ACHN (cell line): Measurements from ENCODE around the gene LTBP1.

Experiments used
- DNase-seq: peaks from one replicate; pipeline ENCODE4 v3.0.0-alpha.2; 2015
- in situ Hi-C: cut with HindIII; loops from 2 replicates; pipeline ENCODE4 v1.10.0; 2017; ENCODE audit warnings: low sequenced_read_pairs, low pct_ligation_motif_present, low pct_unique_long_range_greater_than_20kb

The LTBP1 gene

GRCh38 chr2:32990556-32990955 lies 43.8 kb downstream of the LTBP1 start:
- DNase-seq: no peak
- in situ Hi-C loops: no loop called here

GRCh38 chr2:32991091-32991845 lies 44.5 kb downstream of the LTBP1 start:
- in situ Hi-C loops: no loop called here

GRCh38 chr2:32993005-32993539 lies 46.3 kb downstream of the LTBP1 start:
- in situ Hi-C loops: no loop called here
- no peak for DNase-seq

More at GRCh38 chr2:32991091-32991845, 44.5 kb downstream of the LTBP1 start:
- DNase-seq: no peak

GRCh38 chr2:32997705-32998104 lies 51.0 kb downstream of the LTBP1 start:
- DNase-seq: no peak
- in situ Hi-C loops: no loop called here

GRCh38 chr2:33000986-33001385 lies 54.2 kb downstream of the LTBP1 start:
- DNase-seq: no peak
- in situ Hi-C loops: no loop called here

GRCh38 chr2:33001823-33002222 lies 55.1 kb downstream of the LTBP1 start:
- in situ Hi-C loops: no loop called here

GRCh38 chr2:33002863-33003262 lies 56.1 kb downstream of the LTBP1 start:
- in situ Hi-C loops: no loop called here

More at GRCh38 chr2:33001823-33002222, 55.1 kb downstream of the LTBP1 start:
- DNase-seq: no peak

GRCh38 chr2:33005057-33005456 lies 58.3 kb downstream of the LTBP1 start:
- in situ Hi-C loops: no loop called here
- no peak for DNase-seq

More at GRCh38 chr2:33002863-33003262, 56.1 kb downstream of the LTBP1 start:
- no peak for DNase-seq

- DNase-seq: no peak
- in situ Hi-C loops: no loop called here
These were observed 62.0 kb downstream of the LTBP1 start for GRCh38 chr2:33008716-33009115.

GRCh38 chr2:33009249-33009648 lies 62.5 kb downstream of the LTBP1 start:
- no peak for DNase-seq
- in situ Hi-C loops: no loop called here

- no peak for DNase-seq
- in situ Hi-C loops: no loop called here
These were observed 64.6 kb downstream of the LTBP1 start for GRCh38 chr2:33011373-33011772.

GRCh38 chr2:33011941-33012340 lies 65.2 kb downstream of the LTBP1 start:
- no peak for DNase-seq

GRCh38 chr2:33013684-33014110 lies 66.9 kb downstream of the LTBP1 start:
- no peak for DNase-seq
- in situ Hi-C loops: no loop called here

More at GRCh38 chr2:33011941-33012340, 65.2 kb downstream of the LTBP1 start:
- in situ Hi-C loops: no loop called here

GRCh38 chr2:33014268-33014667 lies 67.5 kb downstream of the LTBP1 start:
- in situ Hi-C loops: no loop called here
- DNase-seq: no peak

GRCh38 chr2:33015421-33016142 lies 68.8 kb downstream of the LTBP1 start:
- in situ Hi-C loops: no loop called here
- peak; percentile 20 for DNase-seq

- no peak for DNase-seq
- in situ Hi-C loops: no loop called here
These were observed 71.5 kb downstream of the LTBP1 start for GRCh38 chr2:33018271-33018670.

- in situ Hi-C loops: no loop called here
- no peak for DNase-seq
These were observed 73.0 kb downstream of the LTBP1 start for GRCh38 chr2:33019796-33020195.

GRCh38 chr2:33020883-33021282 lies 74.1 kb downstream of the LTBP1 start:
- DNase-seq: no peak
- in situ Hi-C loops: no loop called here

GRCh38 chr2:33021542-33022227 lies 74.9 kb downstream of the LTBP1 start:
- in situ Hi-C loops: no loop called here
- no peak for DNase-seq
